Omental fat pad (tissue), 4 donors: Measurements from ENCODE around the gene PGAM5. TPM values are rescaled to one million over a fixed set of nuclear protein-coding genes. Genes with fewer than 3 reads are reported as not detected.
"Not testable (repeated sequence)": the region's sequence is repeated elsewhere in the genome, so short reads cannot be mapped to it uniquely, and the experiment has no call there.

ENCODE experiments used
- ATAC-seq: fragments of 150-250 bp; one replicate; pipeline ENCODE4 v1.9.1; 2016; ENCODE audit warnings: mild to moderate bottlenecking, moderate library complexity; ENCODE audit not compliant: low FRiP score
- DNase-seq: peaks from one replicate; pipeline ENCODE4 v3.0.0-alpha.2; 2019; ENCODE audit warnings: low spot score
- total RNA-seq, 4 donors: library from RNA; depleted of rRNA; stranded (reverse); fragments of >200 nt; gene quantifications; one replicate each; pipeline ENCODE4 v1.1.0, GENCODE V29; 2016
- TF ChIP-seq, protein P1 (sequence below), 3 donors: fragments of 450-650 bp; IDR thresholded peaks; one replicate each; pipeline ENCODE4 v1.5.1; 2016 to 2017; ENCODE audit warnings: antibody characterized with exemption in 3 of 3, mild to moderate bottlenecking in 3 of 3, moderate library complexity in 2 of 3

Gene PGAM5
- total RNA-seq, 4 donors from 2014 or later = 15.1 to 34.2 (median 19.3) TPM

- DNase-seq (no peak), ATAC-seq (no peak)
- TF ChIP-seq, protein P1, sequence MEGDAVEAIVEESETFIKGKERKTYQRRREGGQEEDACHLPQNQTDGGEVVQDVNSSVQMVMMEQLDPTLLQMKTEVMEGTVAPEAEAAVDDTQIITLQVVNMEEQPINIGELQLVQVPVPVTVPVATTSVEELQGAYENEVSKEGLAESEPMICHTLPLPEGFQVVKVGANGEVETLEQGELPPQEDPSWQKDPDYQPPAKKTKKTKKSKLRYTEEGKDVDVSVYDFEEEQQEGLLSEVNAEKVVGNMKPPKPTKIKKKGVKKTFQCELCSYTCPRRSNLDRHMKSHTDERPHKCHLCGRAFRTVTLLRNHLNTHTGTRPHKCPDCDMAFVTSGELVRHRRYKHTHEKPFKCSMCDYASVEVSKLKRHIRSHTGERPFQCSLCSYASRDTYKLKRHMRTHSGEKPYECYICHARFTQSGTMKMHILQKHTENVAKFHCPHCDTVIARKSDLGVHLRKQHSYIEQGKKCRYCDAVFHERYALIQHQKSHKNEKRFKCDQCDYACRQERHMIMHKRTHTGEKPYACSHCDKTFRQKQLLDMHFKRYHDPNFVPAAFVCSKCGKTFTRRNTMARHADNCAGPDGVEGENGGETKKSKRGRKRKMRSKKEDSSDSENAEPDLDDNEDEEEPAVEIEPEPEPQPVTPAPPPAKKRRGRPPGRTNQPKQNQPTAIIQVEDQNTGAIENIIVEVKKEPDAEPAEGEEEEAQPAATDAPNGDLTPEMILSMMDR (IDR thresholded peaks at IDR 0.05) = no peak
Observed at GRCh38 chr12:132746613-132747012, 36.0 kb downstream of the PGAM5 start.

DNA sequence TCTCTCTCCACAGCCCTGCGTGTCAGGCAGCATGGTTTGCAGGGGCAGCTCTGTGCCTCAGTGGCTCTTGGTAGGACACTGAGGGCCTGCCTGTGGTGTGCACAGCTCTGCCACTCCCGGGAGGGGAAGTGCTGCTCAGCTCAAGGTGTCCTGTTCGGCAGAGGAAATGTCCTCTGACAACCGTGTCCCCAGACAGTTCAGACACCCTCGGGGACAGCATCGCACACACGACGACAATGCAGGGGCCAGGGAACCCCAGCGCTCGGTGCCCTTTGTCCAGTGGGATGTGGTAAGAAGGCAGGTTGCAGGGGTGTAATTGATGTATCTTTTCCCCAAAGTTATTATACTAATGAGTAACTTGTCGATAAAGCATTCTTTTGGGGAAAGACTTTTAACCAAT, 36.8 kb downstream of the PGAM5 start:
- ATAC-seq = no peak
- DNase-seq = no peak
- TF ChIP-seq, protein P1 (IDR thresholded peaks at IDR 0.05) = no peak

- DNase-seq (no peak), ATAC-seq (no peak)
- TF ChIP-seq, protein P1 (IDR thresholded peaks at IDR 0.05) = no peak
Observed at GRCh38 chr12:132747896-132748295, 37.3 kb downstream of the PGAM5 start.

GRCh38 chr12:132748319-132748718, 37.7 kb downstream of the PGAM5 start:
- TF ChIP-seq, protein P1 (IDR thresholded peaks at IDR 0.05) = no peak
- ATAC-seq = no peak
- no peak for DNase-seq

GRCh38 chr12:132753670-132754069, 43.0 kb downstream of the PGAM5 start:
- not testable (repeated sequence) for DNase-seq

DNA sequence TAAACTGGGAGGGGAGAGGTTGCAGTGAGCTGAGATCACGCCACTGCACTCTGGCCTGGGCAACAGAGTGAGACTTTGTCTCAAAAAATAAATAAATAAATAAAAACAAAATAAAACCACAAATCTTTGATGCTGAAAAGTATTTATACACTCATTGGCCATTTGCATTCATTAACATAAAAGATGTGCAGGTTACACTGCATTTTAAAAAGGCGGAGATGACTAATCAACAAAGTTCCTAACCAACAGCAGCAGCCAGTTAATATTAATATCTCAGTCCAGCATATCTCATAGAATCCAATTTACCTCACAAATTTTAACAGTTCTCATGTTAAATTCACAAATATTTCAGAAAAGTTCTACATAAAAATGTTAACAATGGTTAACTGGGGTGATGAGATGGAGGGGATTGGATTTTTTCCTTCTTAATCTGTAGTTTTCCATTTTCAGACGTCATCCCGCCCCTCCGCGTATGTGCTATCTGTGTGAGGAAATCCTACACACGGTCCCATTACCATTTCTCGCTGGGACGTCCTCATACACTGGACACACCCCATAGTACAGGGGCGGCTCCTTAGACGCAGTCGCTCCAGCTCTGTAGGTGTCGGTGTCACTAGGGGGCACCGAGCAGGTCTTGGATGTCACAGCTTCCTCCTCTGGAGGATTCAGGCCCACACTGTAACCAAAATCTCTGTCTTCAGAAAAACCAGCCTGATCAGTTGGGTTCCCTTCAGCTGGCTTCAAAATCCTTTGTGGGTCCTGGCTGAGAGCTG, 43.7 kb downstream of the PGAM5 start:
- ATAC-seq (no peak), DNase-seq (peak; percentile 19)
- TF ChIP-seq, protein P1 (IDR thresholded peaks at IDR 0.05) = no peak

More at GRCh38 chr12:132753670-132754069, 43.0 kb downstream of the PGAM5 start:
- not testable (repeated sequence) for ATAC-seq

DNA sequence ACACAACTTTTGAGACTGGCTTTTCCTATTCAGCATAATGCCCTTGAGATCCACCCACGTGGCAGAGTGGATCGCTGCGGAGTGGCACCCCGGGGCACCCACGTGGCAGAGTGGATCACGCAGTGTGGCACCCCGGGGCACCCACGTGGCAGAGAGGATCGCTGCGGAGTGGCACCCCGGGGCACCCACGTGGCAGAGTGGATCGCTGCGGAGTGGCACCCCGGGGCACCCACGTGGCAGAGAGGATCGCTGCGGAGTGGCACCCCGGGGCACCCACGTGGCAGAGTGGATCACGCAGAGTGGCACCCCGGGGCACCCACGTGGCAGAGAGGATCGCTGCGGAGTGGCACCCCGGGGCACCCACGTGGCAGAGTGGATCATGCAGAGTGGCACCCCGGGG, 48.2 kb downstream of the PGAM5 start:
- not testable (repeated sequence) for ATAC-seq, DNase-seq

GRCh38 chr12:132759359-132759758, 48.7 kb downstream of the PGAM5 start:
- no peak for ATAC-seq
- TF ChIP-seq, protein P1 (IDR thresholded peaks at IDR 0.05) = no peak
- no peak for DNase-seq
